LNCAP (cell line): ENCODE measurements around the gene ZNF566.

ENCODE experiments used
- TF ChIP-seq, protein P1 (sequence below): fragments of 450-650 bp; IDR thresholded peaks from 2 replicates; pipeline ENCODE4 v1.5.1; 2017; ENCODE audit warnings: mild to moderate bottlenecking

ZNF566 gene

DNA sequence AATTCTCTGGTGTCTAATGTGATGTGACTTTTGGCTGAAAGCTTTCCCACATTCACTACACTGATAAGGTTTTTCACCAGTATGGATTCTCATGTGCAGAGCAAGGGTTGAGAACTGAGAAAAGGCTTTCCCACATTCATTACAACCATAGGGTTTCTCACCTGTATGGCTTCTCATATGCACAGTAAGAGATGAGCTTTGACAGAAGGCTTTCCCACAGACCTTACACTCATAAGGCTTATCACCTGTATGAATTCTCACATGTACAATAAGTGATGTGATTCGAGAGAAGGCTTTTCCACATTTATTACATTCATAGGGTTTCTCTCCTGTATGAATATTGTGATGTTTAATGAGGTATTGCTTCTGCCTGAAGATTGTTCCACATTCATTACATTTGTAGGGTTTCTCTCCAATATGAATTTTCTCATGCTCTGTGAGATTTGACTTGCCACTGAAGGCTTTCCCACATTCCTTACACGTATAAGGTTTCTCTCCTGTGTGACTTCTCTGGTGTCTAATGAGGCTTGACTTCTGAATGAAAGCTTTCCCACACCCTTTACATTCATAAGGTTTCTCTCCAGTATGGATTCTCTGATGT is 24.8 kb upstream of the ZNF566 start:
- TF ChIP-seq, protein P1, sequence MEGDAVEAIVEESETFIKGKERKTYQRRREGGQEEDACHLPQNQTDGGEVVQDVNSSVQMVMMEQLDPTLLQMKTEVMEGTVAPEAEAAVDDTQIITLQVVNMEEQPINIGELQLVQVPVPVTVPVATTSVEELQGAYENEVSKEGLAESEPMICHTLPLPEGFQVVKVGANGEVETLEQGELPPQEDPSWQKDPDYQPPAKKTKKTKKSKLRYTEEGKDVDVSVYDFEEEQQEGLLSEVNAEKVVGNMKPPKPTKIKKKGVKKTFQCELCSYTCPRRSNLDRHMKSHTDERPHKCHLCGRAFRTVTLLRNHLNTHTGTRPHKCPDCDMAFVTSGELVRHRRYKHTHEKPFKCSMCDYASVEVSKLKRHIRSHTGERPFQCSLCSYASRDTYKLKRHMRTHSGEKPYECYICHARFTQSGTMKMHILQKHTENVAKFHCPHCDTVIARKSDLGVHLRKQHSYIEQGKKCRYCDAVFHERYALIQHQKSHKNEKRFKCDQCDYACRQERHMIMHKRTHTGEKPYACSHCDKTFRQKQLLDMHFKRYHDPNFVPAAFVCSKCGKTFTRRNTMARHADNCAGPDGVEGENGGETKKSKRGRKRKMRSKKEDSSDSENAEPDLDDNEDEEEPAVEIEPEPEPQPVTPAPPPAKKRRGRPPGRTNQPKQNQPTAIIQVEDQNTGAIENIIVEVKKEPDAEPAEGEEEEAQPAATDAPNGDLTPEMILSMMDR: no peak

DNA sequence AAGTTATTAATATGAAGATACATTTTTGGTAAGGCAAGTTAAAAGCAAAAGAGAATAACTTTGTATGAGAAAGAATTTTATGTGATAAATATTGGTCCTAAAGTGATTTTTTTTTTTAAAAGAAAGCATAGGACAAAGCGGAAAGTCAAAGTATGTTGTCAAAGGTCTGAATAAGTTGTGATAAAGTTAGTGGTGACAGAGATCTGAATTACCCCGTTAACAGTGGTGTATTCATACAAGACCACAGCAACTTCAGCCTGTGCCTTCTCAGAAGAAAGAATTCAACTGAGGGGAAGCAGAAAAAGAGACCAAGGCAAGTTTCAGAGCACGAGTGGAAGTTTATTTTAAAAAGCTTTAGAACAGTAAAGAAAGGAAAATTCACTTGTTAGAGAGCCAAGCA is 19.0 kb upstream of the ZNF566 start:
- TF ChIP-seq, protein P1: no peak

GRCh38 chr19:36501973-36502372 is 12.6 kb upstream of the ZNF566 start:
- TF ChIP-seq, protein P1: no peak

DNA sequence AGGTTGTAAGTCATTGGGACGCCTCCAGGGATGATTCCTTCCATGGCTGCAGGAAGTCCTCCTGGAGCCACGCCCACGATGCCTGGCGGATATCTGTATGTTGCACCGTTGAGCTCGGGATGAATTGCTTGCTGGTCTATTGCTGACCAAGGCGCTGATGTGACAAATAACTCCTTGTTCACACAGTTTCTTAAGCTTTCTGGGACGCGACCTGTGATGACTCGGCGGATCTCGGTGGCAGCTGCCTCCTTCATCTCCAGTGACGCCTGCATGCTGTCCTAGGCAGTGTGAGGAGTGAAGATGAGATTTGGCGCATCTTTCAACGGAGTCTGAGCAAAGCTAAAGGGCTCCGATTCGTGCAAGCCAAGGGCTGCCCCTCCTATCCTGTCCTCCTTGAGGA is 7.6 kb upstream of the ZNF566 start:
- TF ChIP-seq, protein P1: no peak

DNA sequence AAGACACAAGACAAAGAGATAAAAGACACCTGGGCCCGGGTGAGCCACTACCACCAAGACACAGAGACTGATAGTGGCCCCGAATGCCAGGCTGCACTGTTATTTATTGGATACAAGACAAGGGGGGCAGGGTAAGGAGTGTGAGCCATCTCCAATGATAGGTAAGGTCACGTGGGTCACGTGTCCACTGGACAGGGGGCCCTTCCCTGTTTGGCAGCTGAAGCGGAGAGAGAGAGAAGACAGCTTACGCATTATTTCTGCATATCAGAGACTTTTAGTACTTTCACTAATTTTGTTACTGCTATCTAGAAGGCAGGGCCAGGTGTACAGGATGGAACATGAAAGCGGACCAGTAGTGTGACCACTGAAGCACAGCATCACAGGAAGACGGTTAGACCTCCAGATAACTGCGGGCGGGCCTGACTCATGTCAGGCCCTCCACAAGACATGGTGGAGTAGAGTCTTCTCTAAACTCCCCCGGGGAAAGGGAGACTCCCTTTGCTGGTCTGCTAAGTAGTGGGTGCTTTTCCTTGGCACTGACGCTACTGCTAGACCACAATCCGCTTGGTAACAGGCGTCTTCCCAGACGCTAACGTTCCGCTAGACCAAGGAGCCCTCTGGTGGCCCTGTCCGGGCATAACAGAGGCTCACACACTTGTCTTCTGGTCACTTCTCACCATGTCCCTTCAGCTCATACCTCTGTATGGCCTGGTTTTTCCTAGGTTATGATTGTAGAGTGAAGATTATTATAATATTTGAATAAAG is 3.5 kb upstream of the ZNF566 start:
- TF ChIP-seq, protein P1: peak; percentile 65

GRCh38 chr19:36489920-36490415 is 607 bp upstream of the ZNF566 start:
- TF ChIP-seq, protein P1: no peak

GRCh38 chr19:36488846-36489117 is 579 bp downstream of the ZNF566 start:
- TF ChIP-seq, protein P1: no peak
